HepG2 (cell line): ENCODE data around the gene HMCN2. TPM values are rescaled to one million over a fixed set of nuclear protein-coding genes. Genes with fewer than 3 reads are reported as not detected.

Experiments used
- ATF6 ChIP-seq: sonication (generic); formaldehyde crosslinking; conservative IDR thresholded peaks from 2 replicates; pipeline ENCODE4 v1.4.0; 2020; ENCODE audit warnings: missing genetic modification reagents
- DNMT3B ChIP-seq: conservative IDR thresholded peaks from 2 replicates; pipeline ENCODE4 v1.6.1; 2016; ENCODE audit warnings: missing biosample characterization, control low read depth
- ERF ChIP-seq: IDR thresholded peaks from 2 replicates; pipeline ENCODE4 v1.6.1; 2018; ENCODE audit warnings: missing biosample characterization, missing genetic modification reagents
- KLF11 ChIP-seq: IDR thresholded peaks from 2 replicates; pipeline ENCODE4 v1.6.1; 2016; ENCODE audit warnings: missing compliant biosample characterization
- MAX ChIP-seq: IDR thresholded peaks from 2 replicates; pipeline ENCODE4 v1.6.1; 2012; ENCODE audit warnings: inconsistent platforms
- PHF8 ChIP-seq: sonication (generic); formaldehyde crosslinking; IDR thresholded peaks from 2 replicates; pipeline ENCODE4 v1.5.0; 2020; ENCODE audit warnings: missing genetic modification reagents
- RBM39 ChIP-seq: fragments of 200-400 bp; formaldehyde crosslinking; IDR thresholded peaks from one replicate; pipeline ENCODE4 v1.6.1; 2018; ENCODE audit warnings: antibody characterized with exemption, mild to moderate bottlenecking, low read depth, low read length; ENCODE audit not compliant: poor library complexity, severe bottlenecking
- RCOR2 ChIP-seq: IDR thresholded peaks from 2 replicates; pipeline ENCODE4 v1.6.1; 2016; ENCODE audit warnings: missing biosample characterization, missing genetic modification reagents
- SRSF4 ChIP-seq: fragments of 200-400 bp; formaldehyde crosslinking; IDR thresholded peaks from one replicate; pipeline ENCODE4 v1.6.1; 2018; ENCODE audit warnings: mild to moderate bottlenecking, low read depth, low read length, moderate library complexity; ENCODE audit not compliant: poor library complexity, severe bottlenecking
- TMF1 ChIP-seq: sonication (generic); formaldehyde crosslinking; IDR thresholded peaks from 2 replicates; pipeline ENCODE4 v1.8.1; 2022; ENCODE audit warnings: low read depth, missing genetic modification reagents
- U2AF1 ChIP-seq: fragments of 200-400 bp; formaldehyde crosslinking; optimal IDR thresholded peaks from 2 replicates; pipeline ENCODE3; 2017; ENCODE audit warnings: mild to moderate bottlenecking, low read depth, low read length
- ZFYVE20 ChIP-seq: sonication (generic); formaldehyde crosslinking; IDR thresholded peaks from 2 replicates; pipeline ENCODE4 v1.8.0; 2023; ENCODE audit warnings: low read depth, mild to moderate bottlenecking, moderate library complexity, missing genetic modification reagents, borderline replicate concordance
- ZIK1 ChIP-seq: sonication (generic); formaldehyde crosslinking; IDR thresholded peaks from 2 replicates; pipeline ENCODE4 v1.5.0; 2020; ENCODE audit warnings: mild to moderate bottlenecking, low read depth, missing genetic modification reagents, borderline replicate concordance
- ZNF20 ChIP-seq: sonication (generic); formaldehyde crosslinking; IDR thresholded peaks from 2 replicates; pipeline ENCODE4 v1.4.0; 2020; ENCODE audit warnings: mild to moderate bottlenecking, moderate library complexity, missing genetic modification reagents
- ZNF749 ChIP-seq: sonication (generic); formaldehyde crosslinking; IDR thresholded peaks from 2 replicates; pipeline ENCODE4 v1.8.0; 2022; ENCODE audit warnings: mild to moderate bottlenecking, missing genetic modification reagents, moderate library complexity, borderline replicate concordance
- ZXDC ChIP-seq: sonication (generic); formaldehyde crosslinking; IDR thresholded peaks from 2 replicates; pipeline ENCODE4 v1.5.0; 2020; ENCODE audit warnings: mild to moderate bottlenecking, missing genetic modification reagents
- polyA plus RNA-seq, 8 experiments: library from polyadenylated mRNA; depleted of rRNA in 3 of 8; stranded (reverse) in 7 of 8; unstranded in 1 of 8; fragments of >200 nt; fragmentation: Illumina TruSeq in 4 of 8; extraction: Trizol in 4 of 8; gene quantifications; 2 replicates each; pipeline versions ENCODE4 v1.2.1 to v1.2.3, GENCODE V29; 2011 to 2016; ENCODE audit warnings: low read depth in 4 of 8, missing spikeins in 1 of 8, mixed read lengths in 1 of 8; ENCODE audit not compliant: insufficient read depth in 1 of 8
- total RNA-seq, 5 experiments: library from RNA; depleted of rRNA; stranded (reverse); fragments of >200 nt; fragmentation: Illumina TruSeq; extraction: Trizol; gene quantifications; 2 replicates each; pipeline ENCODE4 v1.2.3, GENCODE V29; 2016; ENCODE audit warnings: low read depth in 1 of 5
- TF ChIP-seq, protein P1 (sequence below): IDR thresholded peaks from 2 replicates; pipeline ENCODE4 v1.6.1; 2016; ENCODE audit warnings: low read depth

Gene HMCN2
- total and polyA plus RNA-seq, 2 of the 13 experiments (the other 11 are each of a cell fraction or from before 2014, with no cell fraction given) = 0.09 TPM; not detected in 1

- TF ChIP-seq ATF6 (CRISPR knock-in tag) (no peak), SRSF4 (no peak), ERF (CRISPR knock-in tag) (no peak), ZFYVE20 (CRISPR knock-in tag) (no peak), U2AF1 (no peak), RCOR2 (no peak), PHF8 (CRISPR knock-in tag) (no peak), KLF11 (CRISPR knock-in tag) (no peak), ZXDC (CRISPR knock-in tag) (no peak), ZNF749 (CRISPR knock-in tag) (no peak), ZIK1 (CRISPR knock-in tag) (no peak), RBM39 (no peak), DNMT3B (CRISPR knock-in tag) (no peak), MAX (no peak; the same call in 1 of the 2 replicates), TMF1 (no peak), ZNF20 (CRISPR knock-in tag) (no peak)
- TF ChIP-seq, protein P1, sequence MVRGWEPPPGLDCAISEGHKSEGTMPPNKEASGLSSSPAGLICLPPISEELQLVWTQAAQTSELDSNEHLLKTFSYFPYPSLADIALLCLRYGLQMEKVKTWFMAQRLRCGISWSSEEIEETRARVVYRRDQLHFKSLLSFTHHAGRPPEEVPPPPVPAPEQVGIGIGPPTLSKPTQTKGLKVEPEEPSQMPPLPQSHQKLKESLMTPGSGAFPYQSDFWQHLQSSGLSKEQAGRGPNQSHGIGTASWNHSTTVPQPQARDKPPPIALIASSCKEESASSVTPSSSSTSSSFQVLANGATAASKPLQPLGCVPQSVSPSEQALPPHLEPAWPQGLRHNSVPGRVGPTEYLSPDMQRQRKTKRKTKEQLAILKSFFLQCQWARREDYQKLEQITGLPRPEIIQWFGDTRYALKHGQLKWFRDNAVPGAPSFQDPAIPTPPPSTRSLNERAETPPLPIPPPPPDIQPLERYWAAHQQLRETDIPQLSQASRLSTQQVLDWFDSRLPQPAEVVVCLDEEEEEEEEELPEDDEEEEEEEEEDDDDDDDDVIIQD (CRISPR knock-in tag) = no peak
Measured at GRCh38 chr9:130446101-130446861, 180.7 kb downstream of the HMCN2 start (continued).
